ENCODE results near the gene PCDH7.

GRCh38 chr4:30722092-30722358, 1.9 kb downstream of the PCDH7 start:
- TF ChIP-seq CTCF (conservative IDR thresholded peaks at IDR 0.05; ENCODE audit: low read length) (no peak), EZH2phosphoT487 (IDR thresholded peaks at IDR 0.05; ENCODE audit: borderline replicate concordance, low read depth, low read length) (no peak)

Measured in OCI-LY7 (cell line).